LNCaP clone FGC (cell line): ENCODE measurements around the gene PPFIBP2.

ENCODE experiments used
- DNase-seq: peaks from one replicate; pipeline ENCODE4 v3.0.0-alpha.2; 2011; ENCODE audit warnings: low read depth
- H3K4me3 ChIP-seq: 2 replicates; pipeline ENCODE4 v1.5.1; 2011; ENCODE audit warnings: mild to moderate bottlenecking, low read depth, low read length, control low read depth
- TF ChIP-seq, protein P1 (sequence below): IDR thresholded peaks from 2 replicates; pipeline ENCODE4 v1.5.1; 2012; ENCODE audit warnings: mild to moderate bottlenecking; ENCODE audit not compliant: control insufficient read depth, insufficient read depth; ENCODE audit errors: extremely low read depth

PPFIBP2 gene

DNA sequence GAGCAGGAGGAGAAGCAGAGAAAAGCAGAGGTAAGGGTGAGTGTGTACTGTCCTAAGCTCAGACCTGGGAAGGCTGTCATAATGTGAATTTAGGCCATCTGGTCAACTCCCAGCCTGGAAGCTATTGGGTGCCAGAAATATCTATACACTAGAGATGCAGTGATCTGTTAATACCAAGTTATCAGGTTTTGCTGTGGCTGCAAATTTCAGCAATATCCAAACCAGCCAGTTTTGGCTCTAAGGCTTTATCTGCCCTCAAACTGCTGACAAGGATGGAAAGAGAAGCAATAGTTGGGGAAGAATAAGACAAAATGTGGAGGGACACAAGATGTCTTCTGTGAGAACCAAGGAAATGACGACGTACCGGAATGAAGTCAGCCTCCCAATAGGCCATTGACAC lies 96.6 kb downstream of the PPFIBP2 start:
- DNase-seq = no peak
- TF ChIP-seq, protein P1, sequence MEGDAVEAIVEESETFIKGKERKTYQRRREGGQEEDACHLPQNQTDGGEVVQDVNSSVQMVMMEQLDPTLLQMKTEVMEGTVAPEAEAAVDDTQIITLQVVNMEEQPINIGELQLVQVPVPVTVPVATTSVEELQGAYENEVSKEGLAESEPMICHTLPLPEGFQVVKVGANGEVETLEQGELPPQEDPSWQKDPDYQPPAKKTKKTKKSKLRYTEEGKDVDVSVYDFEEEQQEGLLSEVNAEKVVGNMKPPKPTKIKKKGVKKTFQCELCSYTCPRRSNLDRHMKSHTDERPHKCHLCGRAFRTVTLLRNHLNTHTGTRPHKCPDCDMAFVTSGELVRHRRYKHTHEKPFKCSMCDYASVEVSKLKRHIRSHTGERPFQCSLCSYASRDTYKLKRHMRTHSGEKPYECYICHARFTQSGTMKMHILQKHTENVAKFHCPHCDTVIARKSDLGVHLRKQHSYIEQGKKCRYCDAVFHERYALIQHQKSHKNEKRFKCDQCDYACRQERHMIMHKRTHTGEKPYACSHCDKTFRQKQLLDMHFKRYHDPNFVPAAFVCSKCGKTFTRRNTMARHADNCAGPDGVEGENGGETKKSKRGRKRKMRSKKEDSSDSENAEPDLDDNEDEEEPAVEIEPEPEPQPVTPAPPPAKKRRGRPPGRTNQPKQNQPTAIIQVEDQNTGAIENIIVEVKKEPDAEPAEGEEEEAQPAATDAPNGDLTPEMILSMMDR = no peak
- no peak overlapping the region for H3K4me3 ChIP-seq

DNA sequence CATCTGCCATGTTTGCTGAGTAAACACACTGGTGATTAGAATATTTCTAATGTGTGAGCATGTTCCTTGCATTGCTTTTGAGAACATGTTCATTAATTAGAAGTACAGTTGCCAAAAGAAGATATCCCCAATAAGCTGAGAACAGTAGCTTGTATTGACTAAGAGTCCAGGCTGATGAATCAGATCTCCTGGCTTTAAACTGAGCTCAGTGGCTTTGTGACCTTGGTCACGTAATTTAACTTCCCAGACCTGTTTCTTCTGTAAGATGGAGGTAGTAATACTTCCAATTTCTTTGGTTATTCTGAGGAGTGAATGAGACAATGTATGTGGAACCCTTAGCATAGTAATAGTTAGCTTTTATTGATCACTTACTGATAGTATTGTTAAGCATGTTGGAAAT lies 97.6 kb downstream of the PPFIBP2 start:
- no peak overlapping the region for H3K4me3 ChIP-seq
- no peak for DNase-seq
- TF ChIP-seq, protein P1 = no peak

DNA sequence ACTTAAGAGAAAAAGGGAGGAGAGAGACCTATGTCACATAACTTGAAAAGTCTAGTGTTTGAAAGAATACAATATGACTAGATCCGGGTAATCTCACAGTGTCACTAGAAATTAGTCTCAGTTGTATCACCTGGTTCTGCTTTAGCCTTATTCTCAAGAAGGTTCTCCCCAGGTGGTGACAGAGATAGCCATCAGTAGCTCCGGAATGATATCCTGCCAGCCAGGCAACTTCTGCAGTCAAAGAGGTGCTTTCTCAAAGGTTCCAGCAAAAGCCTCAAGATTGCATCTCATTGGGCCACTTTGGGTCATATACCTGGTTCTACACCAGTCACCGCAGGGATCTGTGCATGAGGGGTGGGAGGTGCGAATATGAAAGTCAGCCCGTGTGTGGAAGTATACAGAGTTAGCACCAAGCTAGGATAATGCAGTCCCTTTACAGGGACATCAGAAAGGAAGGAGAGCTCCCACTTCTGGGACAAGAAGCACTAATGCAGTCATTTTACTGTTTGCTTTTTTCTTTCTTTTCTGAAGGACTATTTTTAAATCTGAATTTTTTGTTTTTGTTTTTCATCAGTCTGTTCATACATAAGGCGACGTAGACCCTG lies 98.4 kb downstream of the PPFIBP2 start:
- TF ChIP-seq, protein P1 = 0 out of 2 replicates have a peak, but pooled peaks have one; percentile 1
- no peak overlapping the region for H3K4me3 ChIP-seq
- peak; percentile 81 for DNase-seq

DNA sequence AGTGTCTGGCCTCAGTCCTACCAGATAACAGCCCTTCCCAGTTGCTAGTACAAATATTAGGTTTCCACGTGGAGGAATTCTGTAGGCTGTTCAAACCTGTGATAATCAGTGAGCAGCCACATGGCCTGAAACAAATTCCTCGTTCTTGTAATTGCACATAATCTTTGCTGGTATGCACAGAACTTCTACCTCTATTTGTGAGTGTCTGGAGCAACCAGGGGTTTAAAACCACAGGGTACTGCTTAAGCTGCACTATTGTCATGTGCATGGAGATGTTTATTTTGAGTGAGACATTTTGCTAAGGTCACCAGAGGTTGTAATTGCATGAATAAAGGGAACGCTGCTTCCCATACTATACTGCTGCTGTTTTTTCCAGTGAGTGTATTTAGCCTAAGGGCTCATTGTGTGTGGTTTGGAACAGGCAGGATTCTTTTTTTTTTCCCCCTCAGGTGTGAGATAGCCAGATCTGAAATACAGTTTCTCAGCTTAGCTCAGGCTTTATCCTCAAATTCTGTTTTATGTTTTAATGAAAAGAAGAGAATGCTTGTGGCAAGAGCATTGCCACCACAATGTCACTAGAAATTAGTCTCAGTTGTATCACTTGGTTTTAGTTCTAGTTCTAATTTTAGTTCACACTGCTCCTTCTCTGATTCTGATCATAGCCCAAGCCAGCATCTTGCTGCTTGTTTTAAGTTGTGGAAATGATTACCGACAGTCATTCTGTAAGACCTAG lies 99.0 kb downstream of the PPFIBP2 start:
- TF ChIP-seq, protein P1 = no peak
- DNase-seq = no peak
- no peak overlapping the region for H3K4me3 ChIP-seq

DNA sequence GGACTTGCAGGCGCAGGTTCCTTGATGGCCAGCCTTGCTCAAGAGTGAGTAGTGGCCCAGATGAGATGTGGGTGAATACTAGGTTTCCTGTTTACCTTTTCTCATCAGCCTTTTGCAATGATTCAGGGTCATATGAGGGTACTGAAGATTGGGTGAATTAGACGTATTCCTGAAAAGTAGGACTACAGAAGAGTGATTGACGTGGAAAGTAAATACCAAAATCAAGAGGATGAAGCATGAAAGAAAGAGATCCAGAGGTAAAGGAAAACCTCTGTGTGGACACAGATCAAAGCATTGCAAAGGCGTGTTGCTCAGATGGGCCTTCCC lies 99.6 kb downstream of the PPFIBP2 start:
- TF ChIP-seq, protein P1 = no peak
- no peak for DNase-seq
- H3K4me3 ChIP-seq = no peak overlapping the region

DNA sequence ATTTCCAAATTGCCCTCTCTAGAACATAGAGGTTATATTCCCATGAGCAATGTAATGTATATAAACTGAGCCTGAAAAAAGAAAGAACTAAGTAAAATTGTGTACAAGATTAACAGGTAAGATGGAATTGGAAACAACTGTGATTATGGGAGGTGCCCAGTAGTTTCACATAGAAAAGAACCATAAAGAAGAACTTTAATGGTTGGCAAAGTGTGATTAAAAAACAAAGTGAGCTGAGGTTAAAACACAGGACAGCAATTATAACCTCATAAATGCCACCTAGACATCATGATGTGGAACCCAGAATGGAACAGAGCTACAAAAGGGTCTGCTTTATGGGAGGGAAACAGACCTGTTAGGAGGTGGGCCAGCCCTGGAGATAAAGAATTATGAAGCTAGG lies 100.9 kb downstream of the PPFIBP2 start:
- DNase-seq = no peak
- H3K4me3 ChIP-seq = no peak overlapping the region
- TF ChIP-seq, protein P1 = no peak

DNA sequence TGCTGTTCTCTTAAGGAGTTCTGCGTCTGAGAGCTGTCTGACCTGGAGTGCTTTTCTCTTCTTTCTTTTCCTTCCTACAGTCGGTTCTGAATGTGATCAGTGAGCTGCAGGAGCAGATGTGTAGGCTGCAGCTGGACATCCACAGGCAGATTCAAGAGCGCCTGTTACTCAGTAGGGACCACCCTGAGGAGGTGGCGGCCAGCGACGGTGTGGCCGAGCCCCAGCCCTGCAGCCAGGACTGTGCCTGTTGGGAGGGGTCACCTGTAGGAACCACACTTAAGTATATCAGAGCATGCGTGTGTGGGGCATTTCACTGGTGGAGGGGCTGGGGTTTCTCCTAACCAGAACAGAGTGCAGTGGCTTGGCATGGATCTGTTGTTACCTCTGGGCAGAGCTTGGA lies 103.2 kb downstream of the PPFIBP2 start:
- no peak for DNase-seq
- H3K4me3 ChIP-seq = no peak overlapping the region
- TF ChIP-seq, protein P1 = no peak
